ENCODE results near the gene AKT2.

AKT2 gene

DNA sequence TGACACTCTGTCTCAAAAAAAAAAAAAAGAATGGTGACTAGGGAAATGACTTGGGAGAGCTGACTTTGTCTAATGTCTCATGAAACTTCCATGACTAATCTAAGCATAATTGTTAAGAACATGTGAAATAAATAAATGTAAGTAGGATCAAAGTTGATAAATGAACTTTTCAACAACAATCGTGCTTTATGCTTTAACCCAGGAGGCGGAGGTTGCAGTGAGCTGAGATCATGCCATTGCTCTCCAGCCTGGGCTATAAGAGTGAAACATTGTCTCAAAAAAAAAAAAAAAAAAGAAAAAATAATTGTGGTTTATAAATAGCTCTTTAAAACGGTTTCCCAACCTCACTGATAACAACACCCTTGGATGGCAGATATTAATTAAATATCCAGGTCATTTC lies 12.9 kb upstream of the AKT2 start:
- no peak for DNase-seq

DNA sequence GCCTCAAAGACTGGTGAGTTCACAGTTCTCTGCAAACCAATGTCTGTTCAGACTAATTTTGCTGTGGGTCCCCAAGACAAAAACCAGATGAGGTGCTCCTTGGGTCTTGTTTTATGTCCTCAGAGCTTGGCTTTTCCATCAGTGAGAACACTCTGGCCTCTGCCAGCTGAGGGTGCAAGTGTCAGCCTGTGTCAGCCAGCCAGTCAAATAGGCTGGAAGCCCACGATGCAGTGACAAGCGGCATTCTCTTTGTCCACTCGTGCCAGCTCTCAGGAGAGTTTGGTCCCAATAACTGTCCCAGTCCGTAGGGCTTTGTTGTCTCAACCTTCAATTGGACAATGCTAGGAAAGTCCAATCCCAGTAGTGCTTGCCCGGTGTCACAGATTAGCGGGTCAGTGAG lies 9.4 kb upstream of the AKT2 start:
- DNase-seq, result no peak

GRCh38 chr19:40286971-40287421 lies 1.9 kb upstream of the AKT2 start:
- no peak for DNase-seq

DNA sequence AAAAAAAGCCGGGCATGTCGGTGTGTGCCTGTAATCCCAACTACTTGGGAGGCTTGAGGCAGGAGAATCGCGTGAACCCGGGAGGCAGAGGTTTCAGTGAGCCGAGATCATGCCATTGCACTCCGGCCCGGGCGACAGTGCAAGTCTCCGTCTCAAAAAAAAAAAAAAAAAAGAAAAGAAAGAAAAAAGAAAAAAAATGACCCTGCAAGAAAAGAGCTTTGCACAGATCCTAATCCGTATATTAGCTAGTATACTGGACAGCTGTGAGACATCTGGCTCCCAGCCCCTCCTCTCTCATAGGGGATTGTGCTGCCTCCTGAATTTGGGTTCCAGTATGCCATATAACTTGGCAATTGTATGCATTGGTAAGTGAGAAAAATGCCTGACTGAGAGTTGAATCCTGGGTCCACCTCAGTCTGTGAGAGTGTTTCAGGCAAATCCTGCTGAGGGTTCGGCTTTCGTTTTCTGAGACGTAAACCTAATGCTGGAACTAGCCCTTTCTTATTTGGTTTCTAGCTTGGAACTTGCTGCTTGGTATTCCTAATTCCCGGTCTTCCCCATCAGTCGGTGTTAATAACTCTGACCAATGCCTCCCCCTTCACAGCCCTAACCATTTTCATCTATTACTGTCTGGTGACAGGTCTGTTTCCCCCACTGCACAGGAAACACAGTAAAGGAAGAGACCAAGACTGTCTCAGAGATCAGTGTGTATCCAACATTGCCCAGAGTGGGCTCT lies 1.3 kb upstream of the AKT2 start:
- no peak for DNase-seq

- DNase-seq, result peak; percentile 91
These were observed 449 bp upstream of the AKT2 start for GRCh38 chr19:40285353-40286234.

DNA sequence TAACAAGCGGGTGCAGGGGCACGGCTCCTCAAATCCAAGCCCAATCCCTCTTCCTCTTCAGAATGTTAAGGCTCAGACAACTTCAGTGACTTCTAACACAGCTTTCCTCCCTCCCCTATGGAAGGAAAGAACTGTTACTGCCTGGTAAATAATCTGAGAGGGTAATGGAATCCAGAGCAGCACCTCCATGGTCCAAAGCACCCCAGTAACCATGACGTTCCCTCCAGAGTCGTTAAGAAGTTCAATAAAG lies 969 bp downstream of the AKT2 start:
- DNase-seq, result no peak

DNA sequence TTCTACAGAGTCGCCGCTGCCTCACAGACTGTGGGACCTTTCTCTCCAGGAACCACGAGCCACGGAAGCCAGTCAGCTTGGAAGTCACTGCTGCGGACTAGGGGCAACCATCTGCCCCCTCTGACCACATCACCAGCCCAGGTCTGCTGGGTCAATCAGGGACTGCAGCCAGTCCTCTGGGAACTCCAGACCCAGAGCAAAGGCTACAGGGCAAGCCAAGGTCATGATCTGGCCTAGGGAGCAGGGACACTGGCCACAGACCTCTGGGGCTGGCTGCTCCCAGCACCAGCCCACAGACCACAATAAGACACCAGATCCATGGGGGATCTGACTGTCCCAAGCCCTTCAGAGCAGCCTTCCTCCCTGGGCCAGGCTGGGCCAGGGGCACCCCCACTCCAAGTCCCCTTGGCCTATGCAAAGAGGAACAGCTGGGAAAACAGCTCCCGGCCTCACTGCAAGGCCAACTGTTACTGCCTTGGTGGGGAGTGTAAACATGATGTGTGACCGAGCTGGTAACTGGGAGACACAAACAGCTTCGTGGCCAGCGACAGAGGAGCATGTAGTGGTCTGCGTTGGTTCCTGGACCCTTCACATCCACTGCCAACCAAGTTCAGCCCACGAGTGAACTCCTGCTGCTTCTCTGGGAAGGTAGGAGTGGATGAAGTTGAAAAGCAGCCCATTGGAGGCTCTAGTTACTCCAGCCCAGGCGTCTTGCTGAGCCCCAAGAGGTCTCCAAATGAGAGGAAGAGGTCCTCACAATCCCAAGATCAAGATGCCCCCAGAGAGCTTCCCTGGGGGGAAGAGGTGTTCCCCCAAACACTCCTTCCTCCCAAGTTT lies 1.5 kb downstream of the AKT2 start:
- DNase-seq, result no peak

- no peak for DNase-seq
These were observed 2.2 kb downstream of the AKT2 start for GRCh38 chr19:40282920-40283319.

GRCh38 chr19:40282209-40282580 lies 3.0 kb downstream of the AKT2 start:
- DNase-seq, result no peak

GRCh38 chr19:40281381-40282208 lies 3.5 kb downstream of the AKT2 start:
- no peak for DNase-seq

DNA sequence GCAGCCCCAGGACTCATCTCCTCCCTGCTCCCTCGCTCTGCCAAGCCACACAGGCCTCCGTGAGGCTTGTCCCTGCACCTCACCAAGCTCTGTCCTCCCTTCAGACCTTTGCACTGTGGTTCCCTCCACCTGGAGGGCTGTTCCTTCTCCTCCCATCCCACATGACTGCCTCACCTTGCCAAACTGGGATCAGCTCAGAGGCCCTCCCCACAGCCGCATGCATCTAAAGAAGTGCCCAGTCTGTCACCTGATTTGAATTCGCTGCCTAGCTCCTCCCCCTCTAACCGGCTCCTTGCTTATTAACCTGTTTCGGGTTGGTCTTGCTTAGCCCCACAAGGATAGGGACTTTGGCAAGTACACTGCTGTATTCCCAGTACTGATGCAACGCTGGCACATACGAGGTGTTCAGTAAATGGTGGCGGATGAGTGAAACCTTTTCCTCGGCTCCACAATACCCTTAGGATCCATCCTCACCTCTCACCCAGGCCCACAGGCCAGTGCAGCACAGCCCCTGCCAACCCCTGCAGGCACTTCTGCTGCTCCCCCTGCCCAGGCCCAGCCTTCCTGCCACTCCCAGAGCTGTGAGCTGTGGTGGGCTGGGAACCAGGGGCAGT lies 4.4 kb downstream of the AKT2 start:
- DNase-seq, result no peak

DNA sequence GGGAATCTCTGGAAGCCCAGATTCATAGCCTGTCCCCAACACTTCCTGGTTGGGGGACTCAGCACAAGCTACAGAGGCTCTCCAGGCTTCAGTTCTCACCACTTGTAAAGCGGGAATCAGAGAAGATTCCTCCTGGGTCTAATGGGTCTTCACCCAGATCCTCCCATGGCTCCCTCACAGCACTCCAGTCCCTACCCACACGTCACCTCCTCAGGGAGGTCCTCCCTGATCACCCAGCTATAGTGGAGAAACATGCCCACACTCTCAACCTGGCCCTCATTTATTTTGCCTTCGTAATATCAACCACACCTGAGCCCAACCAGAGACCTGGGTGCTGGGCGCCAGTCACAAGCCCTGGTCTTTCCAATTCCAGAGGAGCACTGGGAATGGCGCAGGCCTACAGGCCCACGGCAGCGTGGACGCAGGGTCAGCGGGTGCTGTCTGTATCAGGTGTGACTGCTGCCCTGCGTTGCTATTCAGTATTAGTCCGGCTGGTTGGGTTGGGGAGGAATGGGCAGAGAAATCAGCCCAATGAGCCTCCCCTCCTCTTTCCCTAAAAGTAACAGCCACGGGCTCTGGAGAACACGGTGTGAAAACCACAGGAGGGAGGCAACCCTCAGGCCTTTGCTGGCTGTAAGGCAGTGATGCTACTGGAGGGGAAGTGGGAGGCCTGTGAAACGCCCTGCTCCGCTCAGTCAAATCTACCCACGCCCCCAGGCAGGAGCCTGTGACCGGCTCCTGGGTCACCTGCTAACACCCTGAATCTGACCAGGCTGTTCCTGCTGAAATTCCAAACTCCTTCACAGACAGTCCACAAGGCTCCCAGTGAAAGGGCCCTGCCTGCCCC lies 5.2 kb downstream of the AKT2 start:
- no peak for DNase-seq

GRCh38 chr19:40279120-40279551 lies 6.0 kb downstream of the AKT2 start:
- DNase-seq, result no peak

DNA sequence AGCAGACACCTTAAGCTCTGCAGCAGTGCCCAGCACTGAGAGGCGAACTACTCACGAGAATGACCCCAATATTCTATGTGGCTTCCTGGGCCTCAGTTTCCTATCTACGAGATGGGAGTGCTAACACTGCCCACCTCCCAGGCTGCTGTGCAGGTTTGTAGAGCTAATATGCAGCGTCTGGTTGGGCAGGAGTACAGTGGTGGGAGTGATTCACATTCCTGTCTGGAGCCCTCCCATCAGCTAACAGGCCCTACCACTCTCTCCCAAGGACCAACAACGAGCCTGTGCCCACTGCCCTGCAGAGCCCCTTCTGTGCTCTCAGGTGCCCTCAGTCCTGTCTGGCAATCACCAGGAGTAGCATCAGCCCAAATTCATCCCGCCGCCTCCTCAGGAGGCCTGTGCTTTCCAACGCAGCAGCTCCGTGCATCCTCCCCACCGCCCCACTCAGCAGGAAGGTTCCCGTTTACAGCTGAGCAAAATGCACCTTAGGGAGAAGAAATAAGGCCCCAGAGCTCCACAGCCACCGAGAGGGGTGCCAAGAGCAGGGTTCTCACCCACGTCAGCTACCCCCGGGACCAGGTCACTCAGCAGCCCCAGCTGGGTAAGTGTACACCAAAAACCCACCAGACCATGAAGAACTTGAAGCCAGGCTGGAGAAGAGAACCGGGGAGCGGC lies 6.6 kb downstream of the AKT2 start:
- no peak for DNase-seq

GRCh38 chr19:40277356-40278059 lies 7.6 kb downstream of the AKT2 start:
- no peak for DNase-seq

DNA sequence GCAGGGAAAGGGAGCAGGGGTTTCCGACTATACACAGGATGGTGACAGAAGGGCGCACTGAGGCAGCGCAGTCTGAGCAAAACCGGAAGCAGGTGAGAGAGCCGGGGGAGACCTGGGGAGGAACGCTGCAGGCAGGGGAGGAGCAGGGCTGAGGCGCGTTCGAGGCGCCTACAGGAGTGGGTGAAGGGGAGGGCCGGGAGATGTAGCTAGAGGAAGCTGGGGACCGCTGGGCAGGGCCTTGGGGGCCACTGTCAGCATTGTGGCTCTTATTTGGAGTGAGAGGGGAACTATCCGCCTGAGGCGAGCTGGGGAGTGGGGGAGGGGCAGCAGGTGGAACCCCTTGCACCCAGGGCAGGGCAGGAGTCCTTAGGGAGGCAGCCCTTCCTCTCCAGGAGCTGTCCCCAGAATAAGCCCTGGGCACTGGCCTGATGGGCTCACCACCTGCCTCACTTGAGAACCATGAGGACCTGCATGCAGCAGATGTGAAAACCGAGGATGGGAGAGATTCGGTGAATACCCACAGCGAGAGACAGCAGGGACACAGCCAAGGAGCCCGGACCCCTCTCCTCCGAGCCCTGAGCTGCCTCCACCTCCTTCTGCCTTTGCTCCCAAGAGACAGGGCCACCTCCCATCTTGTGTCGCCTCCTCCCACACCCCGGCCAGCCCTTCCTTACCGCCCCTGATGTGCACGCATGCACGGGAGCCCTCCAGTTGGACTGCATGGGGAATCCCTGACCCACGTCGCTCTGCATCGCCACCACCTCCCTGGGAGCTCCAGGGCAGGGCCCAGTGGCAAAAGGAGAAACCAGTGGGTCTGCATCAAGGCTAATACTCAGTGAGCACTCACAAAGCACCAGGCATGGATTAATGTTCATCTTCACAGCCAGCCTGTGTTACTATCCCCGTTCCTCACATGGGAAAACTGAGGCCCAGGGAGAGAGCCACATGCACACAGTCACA lies 10.3 kb downstream of the AKT2 start:
- no peak for DNase-seq

DNA sequence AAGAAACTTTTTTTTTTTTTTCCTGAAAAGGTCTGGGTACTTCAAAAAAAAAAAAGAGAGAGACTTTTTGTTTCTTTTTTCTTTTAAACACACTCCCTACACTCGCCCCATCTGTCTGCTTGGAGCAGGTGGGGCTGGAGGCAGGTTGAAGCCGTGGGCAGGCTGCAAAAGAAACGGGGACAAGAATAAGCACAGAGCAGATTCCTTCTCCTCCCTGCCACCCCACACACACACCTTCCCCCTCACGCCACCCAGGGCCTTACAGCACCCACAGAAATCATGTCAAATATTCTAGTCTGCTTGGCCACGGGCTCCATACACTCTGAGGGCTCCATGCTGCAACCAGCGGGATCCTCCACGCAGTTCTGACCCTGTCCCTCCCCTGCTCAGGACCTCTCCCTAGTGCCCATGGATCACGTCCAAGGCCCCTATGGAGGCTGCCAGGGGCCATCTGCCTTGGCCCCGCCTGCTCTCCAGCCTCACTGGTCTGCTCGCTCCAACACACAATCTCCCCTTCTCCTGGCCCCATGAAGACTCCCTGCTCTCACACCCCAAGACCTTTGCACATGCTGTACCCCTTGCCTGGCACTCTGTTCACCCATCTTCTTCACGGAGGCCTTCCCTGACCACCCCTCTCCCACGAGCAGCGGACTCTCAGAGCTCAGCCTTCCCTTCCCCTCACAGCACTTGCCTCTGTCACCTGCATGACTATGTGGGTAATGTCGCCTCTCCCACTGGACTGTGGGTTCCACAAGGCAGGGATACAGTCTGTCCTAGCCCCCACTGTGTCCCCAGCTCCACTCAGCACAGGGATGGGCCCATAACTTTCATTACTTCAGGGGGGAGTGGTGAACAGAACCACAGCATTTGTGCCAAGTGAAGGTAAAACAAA lies 11.4 kb downstream of the AKT2 start:
- no peak for DNase-seq

DNA sequence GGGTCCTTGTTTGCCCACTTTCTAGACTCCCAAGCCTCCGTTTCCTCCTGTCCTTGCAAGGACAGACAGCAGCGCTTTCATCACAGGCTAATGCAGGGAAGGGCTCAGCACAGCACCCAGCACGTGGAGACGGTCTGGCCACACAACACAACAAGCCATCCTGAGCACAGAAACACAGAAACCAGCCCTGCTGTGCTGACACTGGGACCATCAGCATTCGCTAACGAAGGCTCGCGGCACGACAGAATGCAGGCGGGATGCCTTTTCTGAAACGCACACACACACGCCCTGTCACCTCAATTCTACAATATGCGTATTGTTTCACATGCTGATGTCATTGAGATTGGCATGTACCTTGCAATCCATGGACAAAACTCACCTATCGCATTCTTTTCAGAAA lies 12.9 kb downstream of the AKT2 start:
- no peak for DNase-seq

Measured in KG1 (cell line).